Gastrocnemius medialis (tissue), 4 donors: ENCODE results near the gene PIK3C2G.

ENCODE experiments used
- CTCF ChIP-seq, 5 experiments: fragments of 450-650 bp in 3 of 5; fragments of 200-600 bp in 2 of 5; sonication (generic) in 2 of 5; IDR thresholded peaks in 4 of 5; conservative IDR thresholded peaks in 1 of 5; 1 replicate in 4 of 5; 2 replicates in 1 of 5; pipeline ENCODE4 v1.5.1; 2016 to 2019; ENCODE audit warnings: antibody characterized with exemption in 5 of 5, mild to moderate bottlenecking in 3 of 5, moderate library complexity in 3 of 5
- POLR2A ChIP-seq, 2 donors: fragments of 450-650 bp; IDR thresholded peaks; one replicate each; pipeline ENCODE4 v1.6.1; 2017; ENCODE audit warnings: antibody characterized with exemption in 2 of 2, mild to moderate bottlenecking in 2 of 2, moderate library complexity in 2 of 2

- no peak for TF ChIP-seq CTCF (IDR thresholded peaks at IDR 0.05 in 4 of 5, conservative IDR thresholded peaks at IDR 0.05 in 1 of 5)
- TF ChIP-seq POLR2A (IDR thresholded peaks at IDR 0.05) = no peak
Observed at GRCh38 chr12:18323159-18323558, 61.8 kb downstream of the PIK3C2G start.
